ENCODE results near the gene PTPN9.

DNA sequence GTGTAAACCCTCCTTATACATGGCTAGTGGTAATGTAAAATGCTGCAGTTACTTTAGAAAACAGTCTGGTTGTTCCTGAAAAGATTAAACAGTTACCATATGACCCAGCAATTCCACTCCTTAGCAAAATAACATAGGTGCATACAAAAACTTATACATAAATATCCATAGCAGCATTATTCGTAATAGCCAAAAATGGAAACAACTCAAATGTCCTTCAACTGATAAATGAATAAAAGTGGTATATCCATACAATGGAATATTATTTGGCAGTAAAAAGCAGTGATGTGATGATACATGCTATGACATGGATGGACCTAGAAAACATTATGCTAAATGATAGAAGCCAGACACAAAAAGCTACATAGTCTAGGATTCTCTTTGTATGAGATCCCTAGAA lies 96.0 kb downstream of the PTPN9 start:
- TF ChIP-seq, protein P1, sequence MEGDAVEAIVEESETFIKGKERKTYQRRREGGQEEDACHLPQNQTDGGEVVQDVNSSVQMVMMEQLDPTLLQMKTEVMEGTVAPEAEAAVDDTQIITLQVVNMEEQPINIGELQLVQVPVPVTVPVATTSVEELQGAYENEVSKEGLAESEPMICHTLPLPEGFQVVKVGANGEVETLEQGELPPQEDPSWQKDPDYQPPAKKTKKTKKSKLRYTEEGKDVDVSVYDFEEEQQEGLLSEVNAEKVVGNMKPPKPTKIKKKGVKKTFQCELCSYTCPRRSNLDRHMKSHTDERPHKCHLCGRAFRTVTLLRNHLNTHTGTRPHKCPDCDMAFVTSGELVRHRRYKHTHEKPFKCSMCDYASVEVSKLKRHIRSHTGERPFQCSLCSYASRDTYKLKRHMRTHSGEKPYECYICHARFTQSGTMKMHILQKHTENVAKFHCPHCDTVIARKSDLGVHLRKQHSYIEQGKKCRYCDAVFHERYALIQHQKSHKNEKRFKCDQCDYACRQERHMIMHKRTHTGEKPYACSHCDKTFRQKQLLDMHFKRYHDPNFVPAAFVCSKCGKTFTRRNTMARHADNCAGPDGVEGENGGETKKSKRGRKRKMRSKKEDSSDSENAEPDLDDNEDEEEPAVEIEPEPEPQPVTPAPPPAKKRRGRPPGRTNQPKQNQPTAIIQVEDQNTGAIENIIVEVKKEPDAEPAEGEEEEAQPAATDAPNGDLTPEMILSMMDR (IDR thresholded peaks at IDR 0.05), result no peak
- no peak for TF ChIP-seq POLR2A (IDR thresholded peaks at IDR 0.05)

Data from prostate gland (tissue), 2 donors.